ENCODE data around the gene ZFP37.

ZFP37 gene

GRCh38 chr9:113005777-113006176 lies 50.7 kb downstream of the ZFP37 start:
- peaks cover 66% of the 10 kb centered on the region for H3K9me3 Mint-ChIP-seq
- no peak overlapping the region for H3K4me3 Mint-ChIP-seq
- no peaks in the 10 kb centered on the region for H3K27me3 Mint-ChIP-seq (ENCODE audit: low read depth)
- peaks cover 73% of the 10 kb centered on the region for H3K36me3 Mint-ChIP-seq (ENCODE audit: low read depth)
- H3K4me1 Mint-ChIP-seq = no peaks in the 10 kb centered on the region
- TF ChIP-seq CTCF (IDR thresholded peaks at IDR 0.05; ENCODE audit: unreplicated experiment in 3 of 3) = no peak
- no peak overlapping the region for H3K27ac Mint-ChIP-seq

- no peak overlapping the region for H3K27ac Mint-ChIP-seq
These were observed 59.1 kb downstream of the ZFP37 start for GRCh38 chr9:112997236-112997941.

More at GRCh38 chr9:112997236-112997941, 59.1 kb downstream of the ZFP37 start:
- Mint-ChIP-seq H3K27me3 (ENCODE audit: low read depth) (no peaks in the 10 kb centered on the region), H3K4me3 (no peak overlapping the region), H3K36me3 (ENCODE audit: low read depth) (peaks cover 66% of the 10 kb centered on the region), H3K4me1 (no peaks in the 10 kb centered on the region), H3K9me3 (peaks cover 75% of the 10 kb centered on the region)
- TF ChIP-seq CTCF (IDR thresholded peaks at IDR 0.05; ENCODE audit: unreplicated experiment in 3 of 3) = no peak

Measured in nephron (organoid).